NCI-H1092 treated with DMSO at 0.1 percent for 48 hours (cell line): ENCODE results near the gene SMAD1.
A peak's percentile ranks its signal among the peaks of the same experiment; 100 is the strongest.

Source experiments
- DNase-seq: peaks from one replicate; lab custom pipeline; 2025; lab: John Stamatoyannopoulos, UW

Gene SMAD1

DNA sequence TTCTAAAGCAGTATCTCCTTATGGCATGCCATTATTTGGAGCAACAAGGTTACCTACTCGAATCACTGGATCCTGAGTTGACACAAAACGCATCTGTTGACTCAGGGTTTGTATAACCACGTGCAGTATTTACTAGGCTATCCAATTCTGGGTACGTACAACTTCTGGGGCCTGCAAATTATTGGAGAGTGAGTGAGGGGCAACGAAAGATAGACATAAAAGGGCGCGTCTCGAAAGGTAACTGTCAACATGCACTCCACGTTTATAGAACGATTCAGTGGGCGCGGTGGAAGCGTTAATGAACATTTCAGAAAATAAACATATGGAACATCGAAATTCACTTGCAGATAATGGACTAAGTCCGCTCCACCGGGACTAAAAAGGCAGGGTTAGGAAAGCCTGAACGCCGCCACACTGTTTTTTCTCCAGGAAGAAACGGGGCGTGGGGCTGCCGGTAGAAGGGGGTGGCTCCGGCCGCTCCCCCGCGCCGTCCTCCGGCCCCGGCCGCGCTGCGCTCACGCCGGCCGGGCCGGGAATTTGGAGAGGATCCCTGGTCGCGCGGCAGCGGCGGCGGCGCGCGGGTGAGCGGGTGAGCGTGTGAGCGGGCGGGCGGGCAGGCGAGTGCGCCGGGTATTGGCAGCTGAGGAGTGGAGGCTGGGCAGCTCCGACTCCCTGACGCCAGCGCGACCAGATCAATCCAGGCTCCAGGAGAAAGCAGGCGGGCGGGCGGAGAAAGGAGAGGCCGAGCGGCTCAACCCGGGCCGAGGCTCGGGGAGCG is at the start of gene SMAD1:
Gene SMAD1 (plus strand): TSS at position 690 of the 778 bp plus-strand sequence. CDS start 32,761 bp downstream, outside the sequence.
- peak; percentile 72 for DNase-seq

DNA sequence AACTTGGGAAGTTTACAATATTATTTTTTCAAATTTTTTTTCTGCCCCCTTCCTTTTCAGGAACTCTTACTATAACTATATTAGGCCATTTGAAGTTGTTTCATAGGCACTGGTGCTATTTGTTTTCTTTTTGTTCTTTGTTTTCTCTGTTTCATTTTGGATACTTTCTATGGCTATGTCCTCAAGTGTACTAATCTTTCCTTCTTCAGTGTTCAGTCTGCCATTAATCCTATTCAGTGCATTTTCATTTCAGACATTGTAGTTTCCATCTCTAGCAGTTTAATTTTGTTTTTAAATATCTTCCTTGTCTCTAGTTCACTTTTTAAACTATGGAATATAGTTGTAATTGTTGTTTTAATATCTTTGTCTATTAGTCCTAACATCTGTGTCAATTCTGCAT is 48.0 kb upstream of the SMAD1 start:
- no peak for DNase-seq

DNA sequence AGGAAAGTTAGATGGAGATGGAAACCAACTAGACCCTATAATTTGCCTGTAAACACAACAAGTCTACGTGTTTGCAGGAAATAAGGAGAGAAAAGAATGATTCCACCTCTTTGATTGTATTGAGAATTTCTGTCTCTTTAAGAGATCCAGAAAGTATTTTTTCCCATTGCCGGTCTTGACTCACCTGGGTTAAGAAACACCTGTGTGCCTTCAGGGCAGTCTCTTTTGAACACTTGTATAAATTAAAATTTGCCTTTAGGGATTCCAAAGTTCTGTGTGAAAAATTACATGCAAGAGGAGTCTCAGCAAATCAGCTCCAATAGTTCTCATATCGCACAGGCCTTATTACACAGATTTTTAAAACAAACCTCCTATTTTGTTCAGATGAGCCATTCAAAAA is 46.0 kb upstream of the SMAD1 start:
- no peak for DNase-seq

DNA sequence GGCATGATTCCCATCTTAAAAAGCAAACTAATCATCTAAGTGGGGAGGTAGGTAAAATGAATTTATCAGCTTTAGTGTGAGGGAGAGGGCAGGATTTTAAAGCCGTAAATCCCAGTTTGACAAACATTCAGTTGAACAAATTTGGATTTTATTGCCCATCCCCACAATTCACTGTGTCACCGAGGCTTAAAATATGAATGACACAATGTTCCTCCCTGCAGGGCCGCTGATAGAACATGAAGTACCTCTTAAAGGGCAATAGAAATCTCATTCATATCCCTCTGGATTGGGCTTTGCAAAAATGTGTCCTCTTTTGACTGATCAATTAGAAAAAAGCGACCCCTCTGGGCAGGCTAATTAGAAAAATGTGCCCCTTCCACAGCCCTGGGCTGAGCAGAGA is 45.5 kb upstream of the SMAD1 start:
- DNase-seq: no peak

DNA sequence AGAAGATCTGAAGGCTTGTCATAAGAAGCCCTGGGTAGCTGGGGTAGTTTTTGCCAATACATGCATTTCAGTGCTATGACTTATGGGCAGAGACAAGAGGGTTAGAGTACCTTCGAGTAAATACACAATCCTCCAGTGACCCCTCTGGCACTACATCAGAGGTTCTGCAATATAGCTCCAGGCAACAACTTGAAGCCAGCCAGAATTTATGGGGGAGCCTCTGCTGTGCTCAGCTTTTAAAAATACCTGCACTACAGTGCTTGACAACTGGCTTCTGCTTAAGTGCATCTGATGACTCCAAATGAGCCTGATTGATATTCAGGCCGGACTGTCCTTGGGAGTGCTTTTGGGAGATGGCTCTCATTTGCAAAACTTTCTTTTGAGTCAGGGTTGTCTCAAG is 44.9 kb upstream of the SMAD1 start:
- no peak for DNase-seq

DNA sequence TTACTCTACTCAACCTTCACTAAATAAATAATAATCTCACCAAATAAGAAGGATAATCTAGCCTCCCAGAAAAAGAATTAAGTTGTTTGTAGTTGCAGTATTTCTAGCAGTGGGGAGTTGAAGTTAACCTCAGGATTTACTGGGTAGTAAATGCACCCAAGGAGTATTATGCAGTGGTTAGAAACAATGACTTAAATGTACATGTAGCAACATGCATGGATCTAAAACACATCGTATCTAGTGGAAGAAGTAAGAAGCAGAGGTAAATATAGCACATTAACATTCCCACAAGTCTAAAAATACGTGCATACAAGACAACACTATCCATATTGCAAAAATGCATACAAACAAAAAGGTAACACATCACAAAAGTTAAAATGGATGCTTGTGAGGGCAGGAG is 44.2 kb upstream of the SMAD1 start:
- no peak for DNase-seq

DNA sequence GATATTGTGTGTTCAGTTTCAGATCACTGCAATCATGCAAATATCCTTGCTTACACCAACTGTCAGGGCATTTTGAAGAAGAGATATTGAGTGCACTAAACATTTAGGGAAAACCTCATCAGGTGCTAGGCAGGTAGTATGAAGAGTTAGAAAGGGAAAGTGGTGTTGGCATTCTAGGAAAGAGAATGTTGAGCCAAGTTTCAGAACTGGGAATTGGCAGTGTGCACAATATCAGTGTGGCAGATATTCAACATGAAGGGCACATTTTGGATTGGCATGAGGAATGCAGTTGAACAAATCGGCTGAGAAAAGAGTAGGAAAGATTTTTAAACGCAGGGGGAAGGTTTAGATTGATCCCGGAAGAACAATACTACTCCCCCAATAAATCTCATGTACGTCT is 43.4 kb upstream of the SMAD1 start:
- no peak for DNase-seq

DNA sequence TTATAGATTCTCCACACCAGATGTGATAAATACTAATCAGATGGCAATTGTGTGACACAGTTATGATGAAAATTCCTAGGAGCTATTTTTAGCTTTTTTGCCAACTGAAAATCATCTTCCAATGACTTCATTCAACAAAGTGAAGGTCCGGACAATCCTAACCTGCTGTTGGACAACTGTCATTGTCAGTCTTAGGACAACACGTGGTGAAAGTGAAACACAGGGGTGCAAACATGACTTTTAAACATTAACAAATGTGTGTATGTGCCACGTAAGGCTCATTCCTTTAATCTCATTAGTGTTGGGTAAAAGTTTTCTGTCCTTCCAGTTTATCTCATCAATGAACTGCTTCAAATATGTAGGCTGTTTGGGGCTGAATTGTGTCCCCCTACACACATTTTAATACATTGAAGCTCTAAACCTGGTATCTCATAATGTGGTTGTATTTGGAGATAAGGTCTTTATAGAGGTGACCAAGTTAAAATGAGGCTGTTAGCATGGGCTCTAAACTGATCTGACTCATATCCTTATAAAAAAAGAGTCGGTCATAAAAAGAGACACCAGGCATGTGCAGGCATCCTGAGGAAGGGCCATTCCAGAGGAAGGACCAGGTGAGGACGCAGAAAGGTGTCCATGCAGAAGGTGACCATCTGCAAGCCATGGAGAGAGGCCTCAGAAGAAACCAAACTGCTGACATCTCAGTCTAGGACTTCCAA is 41.2 kb upstream of the SMAD1 start:
- no peak for DNase-seq

DNA sequence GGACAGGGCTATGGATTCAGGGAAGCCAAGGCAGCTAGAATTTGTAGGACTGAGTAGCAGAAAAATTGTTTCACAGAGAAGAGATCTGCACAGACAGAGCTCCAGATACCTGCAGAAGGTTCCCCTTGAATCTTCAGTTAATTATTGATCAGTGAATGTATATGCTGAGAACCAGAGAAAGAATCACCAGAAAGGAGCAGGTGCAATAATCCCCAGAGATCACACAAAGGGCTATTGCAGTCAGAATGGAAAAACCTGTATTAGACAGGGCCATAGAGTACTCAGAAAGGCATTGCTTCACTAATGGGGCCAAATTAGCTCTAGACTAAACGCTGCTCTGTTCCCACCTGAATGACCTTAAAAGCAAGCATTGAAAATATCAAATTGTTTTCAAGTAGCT is 35.5 kb upstream of the SMAD1 start:
- no peak for DNase-seq

DNA sequence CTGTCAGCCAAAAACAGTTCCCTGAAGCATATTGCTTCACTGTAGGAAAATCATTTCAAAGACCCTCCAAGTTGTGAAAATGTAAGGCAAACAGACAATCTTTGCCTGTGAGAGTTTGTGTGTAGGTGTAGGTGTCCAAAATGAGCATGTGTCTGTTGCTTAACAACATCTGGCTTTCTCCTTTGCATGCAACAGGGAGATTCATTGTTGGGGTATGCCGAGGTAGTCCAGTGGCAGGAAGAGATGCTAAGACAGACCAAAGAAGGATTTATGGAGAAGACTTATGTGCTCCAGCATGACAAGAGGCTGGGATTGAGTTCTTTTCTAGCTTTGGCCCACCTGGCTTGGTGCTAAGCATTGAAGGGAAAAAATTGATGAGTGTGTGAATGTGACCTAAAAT is 29.8 kb upstream of the SMAD1 start:
- DNase-seq: no peak

DNA sequence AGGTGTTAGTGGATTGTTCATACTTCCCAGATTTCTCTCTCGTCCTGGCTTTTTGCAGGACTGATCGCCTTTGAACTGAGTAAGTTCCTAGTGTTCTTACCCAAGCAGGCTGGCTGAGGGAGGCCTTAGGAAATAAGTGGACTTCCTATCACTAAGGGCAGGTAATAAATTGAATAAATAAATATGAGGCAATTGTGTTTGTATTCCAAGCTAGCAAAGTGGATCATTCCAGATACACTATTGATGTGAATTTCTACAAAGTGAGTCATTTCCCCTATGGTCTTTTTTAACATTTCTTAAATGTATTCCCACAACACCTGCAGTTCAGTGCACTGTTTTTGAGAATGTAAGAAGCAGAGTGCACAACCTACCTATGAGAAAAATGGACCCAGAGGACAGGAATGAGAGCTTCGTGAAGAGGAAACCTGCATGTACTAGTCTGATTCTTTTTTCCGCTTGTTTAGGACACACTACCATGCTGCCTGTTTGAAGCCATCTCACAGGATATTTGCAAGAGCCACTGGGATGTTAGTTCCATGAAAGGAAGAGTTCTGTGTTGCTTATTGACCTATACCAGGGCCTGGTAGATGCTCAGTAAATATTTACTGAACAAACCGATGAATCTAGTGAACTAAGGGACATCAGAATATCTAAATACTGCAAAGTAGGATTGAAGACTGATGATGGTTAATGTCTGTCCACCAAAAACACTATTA is 29.0 kb upstream of the SMAD1 start:
- no peak for DNase-seq

DNA sequence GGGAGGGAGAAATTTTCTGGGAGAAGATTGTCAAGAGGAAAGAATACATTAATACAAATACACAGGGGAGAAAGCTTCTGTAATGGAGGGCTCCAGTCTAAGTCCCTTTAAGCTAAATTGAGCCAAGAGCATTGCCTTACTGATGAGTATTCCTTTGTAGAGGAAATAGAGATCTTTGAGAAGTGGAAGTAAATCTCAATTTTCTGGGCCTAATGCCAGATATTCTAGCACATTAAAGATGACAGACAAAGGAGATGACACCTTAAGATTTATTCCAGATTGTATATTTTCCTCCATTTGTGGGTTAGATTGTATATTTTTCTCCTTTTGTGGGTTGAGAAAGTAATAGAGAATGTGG is 28.5 kb upstream of the SMAD1 start:
- DNase-seq: no peak

DNA sequence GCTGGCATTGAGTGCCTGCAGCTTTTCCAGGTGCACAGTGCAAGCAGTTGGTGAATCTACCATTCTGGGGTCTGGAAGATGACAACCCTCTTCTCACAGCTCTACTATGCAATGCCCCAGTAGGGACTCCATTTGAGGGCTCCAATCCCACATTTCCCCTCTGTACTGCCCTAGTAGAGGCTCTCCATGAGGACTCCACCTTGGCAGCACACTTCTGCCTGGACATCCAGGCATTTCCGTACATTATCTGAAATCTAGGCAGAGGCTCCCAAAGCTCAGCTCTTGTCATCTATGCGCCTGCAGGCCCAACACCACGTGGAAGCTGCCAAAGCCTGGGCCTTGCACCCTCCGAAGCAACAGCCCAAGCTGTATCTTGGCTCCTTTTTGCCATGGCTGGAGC is 8.4 kb upstream of the SMAD1 start:
- no peak for DNase-seq

DNA sequence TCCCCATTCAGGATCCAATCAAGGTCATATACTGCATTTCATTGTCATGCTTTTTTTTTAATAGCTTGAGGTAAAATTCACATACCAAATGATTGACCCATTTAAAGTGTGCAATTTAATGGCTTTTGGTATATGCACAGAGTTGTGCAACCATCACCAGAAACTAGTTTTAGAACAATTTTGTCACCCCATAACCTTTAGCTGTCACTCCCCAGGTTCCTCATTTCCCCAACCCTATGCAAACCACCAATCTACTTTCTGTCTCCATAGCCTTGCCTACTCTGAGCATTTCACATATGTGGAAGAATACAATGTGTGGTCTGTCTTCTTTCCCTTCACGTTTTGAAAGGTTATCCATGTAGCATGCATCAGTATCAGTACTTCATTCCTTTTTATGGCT is 1.4 kb upstream of the SMAD1 start:
- DNase-seq: no peak

DNA sequence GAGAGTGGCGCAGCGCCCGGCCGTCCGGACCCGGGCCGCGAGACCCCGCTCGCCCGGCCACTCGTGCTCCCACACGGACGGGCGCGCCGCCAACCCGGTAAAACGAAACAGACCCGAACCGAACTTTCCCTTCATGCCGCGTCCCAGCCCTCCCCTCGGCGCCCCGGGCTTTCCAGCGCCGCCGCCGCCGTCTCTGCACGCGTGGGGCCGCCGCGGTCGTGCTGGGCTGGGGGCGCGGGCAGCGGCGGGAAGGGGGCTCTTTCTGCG is 222 bp downstream of the SMAD1 start:
- DNase-seq: no peak

DNA sequence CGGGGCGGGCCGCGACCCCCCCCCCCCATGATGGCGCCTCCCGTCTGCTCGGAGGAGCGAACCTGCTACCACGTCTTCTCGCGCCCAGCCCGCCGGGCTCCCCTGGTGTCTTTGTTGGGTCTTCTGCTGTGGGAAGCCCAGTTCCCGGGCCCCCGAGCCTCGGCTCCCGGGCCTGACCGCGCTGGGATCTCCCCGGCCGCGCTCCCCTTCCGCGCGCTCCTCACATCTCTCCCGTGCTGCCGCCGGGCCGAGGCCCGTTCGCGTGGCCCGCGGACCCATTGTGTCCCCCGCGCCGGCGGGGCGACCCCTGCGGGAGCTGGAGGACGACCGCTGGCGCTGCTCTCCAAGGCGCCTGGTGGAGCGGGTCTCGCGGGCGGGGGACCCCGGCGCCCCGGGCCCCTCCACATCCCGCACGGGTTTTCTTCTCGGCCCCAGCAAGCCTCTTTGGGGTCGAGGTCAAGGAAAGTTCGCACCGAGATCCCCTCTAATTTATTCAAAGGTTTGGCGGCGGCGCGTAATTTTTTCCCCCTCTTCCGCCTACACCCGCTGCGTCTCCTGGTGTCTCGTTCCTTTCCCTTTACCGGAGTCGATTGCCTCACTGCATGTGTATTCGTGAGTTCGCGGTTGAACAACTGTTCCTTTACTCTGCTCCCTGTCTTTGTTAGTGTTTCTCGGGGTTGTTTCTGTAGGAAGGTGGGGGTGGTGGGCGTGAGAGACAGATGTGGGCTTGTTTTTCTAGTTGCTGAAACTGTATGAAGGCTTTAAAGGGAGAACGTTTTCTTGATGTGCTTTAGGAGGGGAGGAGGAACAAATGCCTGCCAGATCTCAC is 770 bp downstream of the SMAD1 start:
- DNase-seq: peak; percentile 81

DNA sequence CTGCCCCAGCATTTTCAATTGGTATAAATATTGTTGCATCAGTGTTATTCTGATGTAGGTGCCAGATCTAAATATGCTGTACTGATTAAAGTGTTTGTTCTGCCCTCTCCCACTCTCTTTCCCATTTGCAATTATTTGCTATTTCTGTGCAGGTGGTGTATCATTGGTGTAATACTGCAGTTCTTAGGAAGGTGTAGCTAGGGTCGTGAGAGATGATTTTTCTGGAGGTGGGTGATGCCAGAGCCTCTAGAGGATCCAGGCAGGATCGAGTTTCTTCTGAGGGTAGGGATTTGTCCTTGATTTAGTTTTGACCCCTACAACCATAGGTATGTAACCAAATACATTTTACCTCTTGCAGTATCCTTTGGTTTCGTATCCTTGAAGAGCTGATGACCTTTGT is 1.9 kb downstream of the SMAD1 start:
- peak; percentile 59 for DNase-seq

DNA sequence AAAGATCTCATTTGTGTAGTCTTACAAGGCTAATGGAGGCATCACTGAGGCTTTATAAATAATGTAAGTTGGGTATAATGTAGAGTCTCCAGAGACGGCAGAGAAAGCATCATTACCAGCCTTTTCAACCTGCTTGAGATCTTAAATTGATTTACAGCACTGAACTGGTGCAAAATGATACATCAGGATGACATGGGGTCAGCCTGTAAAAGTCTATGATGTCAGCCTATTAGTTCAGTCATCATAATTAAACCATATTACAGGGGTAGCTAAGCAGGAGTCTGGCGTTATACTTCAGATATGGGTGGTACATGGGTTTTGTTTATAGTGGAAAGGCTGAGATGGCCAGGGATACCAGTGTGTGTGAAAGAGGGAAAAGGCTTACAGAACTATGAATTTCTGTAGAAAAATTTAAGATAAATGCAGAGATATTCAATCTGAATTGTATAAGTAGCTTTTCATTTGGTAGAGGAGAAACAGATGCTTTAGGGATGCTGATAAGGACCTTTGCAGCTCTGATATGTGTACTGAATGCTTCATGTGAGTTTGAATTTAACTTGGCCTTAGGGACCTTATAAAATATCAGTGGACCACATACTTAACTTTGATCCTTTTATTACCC is 2.7 kb downstream of the SMAD1 start:
- DNase-seq: peak; percentile 33

DNA sequence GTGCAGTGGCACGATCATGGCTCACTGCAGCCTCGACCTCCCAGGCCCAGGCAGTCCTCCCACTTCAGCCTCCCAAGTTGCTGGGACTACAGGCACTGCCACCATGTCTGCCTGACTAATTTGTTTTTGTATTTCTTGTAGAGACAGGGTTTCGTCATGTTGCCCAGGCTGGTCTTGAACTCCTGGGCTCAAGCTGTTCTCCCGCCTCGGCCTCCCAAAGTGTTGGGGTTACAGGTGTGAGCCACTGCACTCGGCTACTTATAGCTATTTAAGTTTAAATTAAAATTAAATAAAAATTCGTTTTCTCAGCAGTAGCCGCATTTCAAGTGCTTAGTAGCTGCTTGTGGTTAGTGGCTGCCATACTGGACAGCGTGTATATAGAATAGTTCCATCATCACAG is 3.5 kb downstream of the SMAD1 start:
- DNase-seq: no peak

DNA sequence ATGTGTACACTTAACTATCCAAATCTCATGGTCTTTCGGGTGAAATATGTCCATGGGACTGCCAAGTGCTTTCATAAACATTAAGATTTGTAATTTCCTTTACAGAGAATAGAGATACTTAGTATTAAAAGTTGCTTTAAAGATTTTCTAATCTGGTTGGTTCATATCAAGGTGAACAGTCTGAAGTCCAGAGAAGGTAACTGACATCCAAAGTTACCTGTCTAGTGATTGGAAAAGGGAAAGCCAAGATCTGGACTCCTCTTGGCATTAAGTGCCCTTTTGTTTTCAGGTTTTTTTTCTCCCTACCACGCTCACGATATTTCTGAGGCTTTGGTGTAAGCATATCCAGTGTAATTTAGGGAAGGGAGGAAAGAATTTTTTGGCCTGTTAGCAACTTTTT is 5.0 kb downstream of the SMAD1 start:
- no peak for DNase-seq

DNA sequence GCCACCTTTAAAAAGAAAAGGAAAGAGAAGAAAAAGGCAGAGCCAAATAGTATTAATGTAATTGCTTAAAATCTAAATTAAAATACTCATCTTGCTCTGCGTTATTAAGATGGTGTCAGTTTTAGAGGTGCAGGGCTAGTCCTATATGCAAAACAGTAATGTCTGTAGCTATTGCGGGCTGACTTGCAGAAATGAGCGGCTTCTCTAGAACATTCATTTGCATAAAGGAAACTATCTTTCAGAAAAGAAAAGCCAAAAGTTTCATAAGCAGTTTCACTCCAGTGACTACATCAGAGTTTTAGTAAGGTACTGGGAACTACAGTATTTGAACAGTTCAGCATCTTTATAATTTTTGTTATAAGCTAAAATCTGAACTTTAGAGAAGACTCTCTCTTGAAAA is 6.0 kb downstream of the SMAD1 start:
- no peak for DNase-seq

DNA sequence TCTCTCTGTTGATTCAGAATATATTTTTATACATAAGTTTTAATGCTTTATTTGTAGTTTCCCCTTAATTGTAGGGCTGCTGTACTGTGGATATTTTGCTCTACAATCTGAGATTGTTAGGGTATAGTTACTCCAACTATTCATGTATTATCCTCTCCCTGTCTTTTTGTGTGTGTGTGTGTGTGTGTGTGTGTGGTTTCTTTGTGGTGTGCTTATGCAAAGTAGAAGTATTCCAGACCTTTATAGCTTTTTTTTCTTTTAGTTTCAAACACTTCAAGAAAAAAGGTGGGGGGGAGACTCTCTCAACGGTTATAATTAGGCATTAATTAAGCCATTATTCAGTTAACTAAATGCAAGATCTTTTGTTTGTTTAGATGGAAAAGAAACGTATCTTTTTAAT is 6.7 kb downstream of the SMAD1 start:
- DNase-seq: no peak
